HepG2 (cell line): ENCODE measurements around the gene MVP. TPM values are rescaled to one million over a fixed set of nuclear protein-coding genes. Genes with fewer than 3 reads are reported as not detected.

ENCODE experiments used
- CCDC6 ChIP-seq: sonication (generic); formaldehyde crosslinking; IDR thresholded peaks from 2 replicates; pipeline ENCODE4 v1.8.1; 2022; ENCODE audit warnings: mild to moderate bottlenecking, missing genetic modification reagents, moderate library complexity
- KDM5A ChIP-seq: fragments of 200-600 bp; sonication (generic); IDR thresholded peaks from 2 replicates; pipeline ENCODE4 v1.7.0; 2018; ENCODE audit warnings: antibody characterized with exemption, mild to moderate bottlenecking, low read length, borderline replicate concordance
- NCOA2 ChIP-seq: sonication (generic); formaldehyde crosslinking; IDR thresholded peaks from 2 replicates; pipeline ENCODE4 v1.8.0; 2022; ENCODE audit warnings: inconsistent platforms
- PHF20 ChIP-seq: sonication (generic); formaldehyde crosslinking; IDR thresholded peaks from 2 replicates; pipeline ENCODE4 v1.5.0; 2020; ENCODE audit warnings: mild to moderate bottlenecking, missing genetic modification reagents
- RORA ChIP-seq: sonication (generic); formaldehyde crosslinking; IDR thresholded peaks from 2 replicates; pipeline ENCODE4 v1.5.0; 2020; ENCODE audit warnings: mild to moderate bottlenecking, missing genetic modification reagents, moderate library complexity
- SIX4 ChIP-seq: sonication (generic); formaldehyde crosslinking; IDR thresholded peaks from 2 replicates; pipeline ENCODE4 v1.4.0; 2020; ENCODE audit warnings: missing genetic modification reagents
- SOX6 ChIP-seq, 2 experiments: fragments of 450-650 bp in 1 of 2; sonication (generic) in 1 of 2; formaldehyde crosslinking in 1 of 2; IDR thresholded peaks; 2 replicates each; pipeline versions ENCODE4 v1.4.0 to v1.6.1; 2017 to 2020; ENCODE audit warnings: antibody characterized with exemption in 1 of 2, mild to moderate bottlenecking in 1 of 2, missing genetic modification reagents in 1 of 2
- SRSF9 ChIP-seq: fragments of 200-400 bp; formaldehyde crosslinking; IDR thresholded peaks from 2 replicates; pipeline ENCODE4 v1.6.1; 2018; ENCODE audit warnings: borderline replicate concordance, mild to moderate bottlenecking, low read depth, low read length; ENCODE audit not compliant: insufficient read depth, poor library complexity, severe bottlenecking
- ZBTB3 ChIP-seq: sonication (generic); formaldehyde crosslinking; IDR thresholded peaks from 2 replicates; pipeline ENCODE4 v1.4.0; 2020; ENCODE audit warnings: low read depth, mild to moderate bottlenecking, moderate library complexity, missing genetic modification reagents, borderline replicate concordance
- ZKSCAN1 ChIP-seq: fragments of 150-350 bp; IDR thresholded peaks from 2 replicates; pipeline ENCODE4 v1.6.1; 2014; ENCODE audit warnings: low read length
- ZNF549 ChIP-seq: sonication (generic); formaldehyde crosslinking; IDR thresholded peaks from 2 replicates; pipeline ENCODE4 v1.5.0; 2020; ENCODE audit warnings: missing genetic modification reagents
- ZNF652 ChIP-seq: IDR thresholded peaks from 2 replicates; pipeline ENCODE4 v1.6.1; 2016; ENCODE audit warnings: low read depth, borderline replicate concordance
- ZNF776 ChIP-seq: sonication (generic); formaldehyde crosslinking; IDR thresholded peaks from 2 replicates; pipeline ENCODE4 v1.4.0; 2020; ENCODE audit warnings: mild to moderate bottlenecking, missing genetic modification reagents
- polyA plus RNA-seq, 8 experiments: library from polyadenylated mRNA; depleted of rRNA in 3 of 8; stranded (reverse) in 7 of 8; unstranded in 1 of 8; fragments of >200 nt; fragmentation: Illumina TruSeq in 4 of 8; extraction: Trizol in 4 of 8; gene quantifications; 2 replicates each; pipeline versions ENCODE4 v1.2.1 to v1.2.3, GENCODE V29; 2011 to 2016; ENCODE audit warnings: low read depth in 4 of 8, missing spikeins in 1 of 8, mixed read lengths in 1 of 8; ENCODE audit not compliant: insufficient read depth in 1 of 8
- total RNA-seq, 5 experiments: library from RNA; depleted of rRNA; stranded (reverse); fragments of >200 nt; fragmentation: Illumina TruSeq; extraction: Trizol; gene quantifications; 2 replicates each; pipeline ENCODE4 v1.2.3, GENCODE V29; 2016; ENCODE audit warnings: low read depth in 1 of 5
- TF ChIP-seq, protein P1 (sequence below): sonication (generic); formaldehyde crosslinking; IDR thresholded peaks from 2 replicates; pipeline ENCODE4 v1.4.0; 2020; ENCODE audit warnings: missing genetic modification reagents, borderline replicate concordance
- TF ChIP-seq, protein P2 (sequence below): sonication (generic); formaldehyde crosslinking; conservative IDR thresholded peaks from 2 replicates; pipeline ENCODE4 v1.4.0; 2020; ENCODE audit warnings: missing genetic modification reagents
- TF ChIP-seq, protein P3 (sequence below): IDR thresholded peaks from 2 replicates; pipeline ENCODE4 v1.6.1; 2016; ENCODE audit warnings: mild to moderate bottlenecking
- TF ChIP-seq, protein P4 (sequence below): conservative IDR thresholded peaks from 2 replicates; pipeline ENCODE4 v1.6.1; 2018; ENCODE audit warnings: missing genetic modification reagents

MVP gene
- total and polyA plus RNA-seq, 2 of the 13 experiments (the other 11 are each of a cell fraction or from before 2014, with no cell fraction given): 22.9 to 43.5 TPM

- TF ChIP-seq, protein P1, sequence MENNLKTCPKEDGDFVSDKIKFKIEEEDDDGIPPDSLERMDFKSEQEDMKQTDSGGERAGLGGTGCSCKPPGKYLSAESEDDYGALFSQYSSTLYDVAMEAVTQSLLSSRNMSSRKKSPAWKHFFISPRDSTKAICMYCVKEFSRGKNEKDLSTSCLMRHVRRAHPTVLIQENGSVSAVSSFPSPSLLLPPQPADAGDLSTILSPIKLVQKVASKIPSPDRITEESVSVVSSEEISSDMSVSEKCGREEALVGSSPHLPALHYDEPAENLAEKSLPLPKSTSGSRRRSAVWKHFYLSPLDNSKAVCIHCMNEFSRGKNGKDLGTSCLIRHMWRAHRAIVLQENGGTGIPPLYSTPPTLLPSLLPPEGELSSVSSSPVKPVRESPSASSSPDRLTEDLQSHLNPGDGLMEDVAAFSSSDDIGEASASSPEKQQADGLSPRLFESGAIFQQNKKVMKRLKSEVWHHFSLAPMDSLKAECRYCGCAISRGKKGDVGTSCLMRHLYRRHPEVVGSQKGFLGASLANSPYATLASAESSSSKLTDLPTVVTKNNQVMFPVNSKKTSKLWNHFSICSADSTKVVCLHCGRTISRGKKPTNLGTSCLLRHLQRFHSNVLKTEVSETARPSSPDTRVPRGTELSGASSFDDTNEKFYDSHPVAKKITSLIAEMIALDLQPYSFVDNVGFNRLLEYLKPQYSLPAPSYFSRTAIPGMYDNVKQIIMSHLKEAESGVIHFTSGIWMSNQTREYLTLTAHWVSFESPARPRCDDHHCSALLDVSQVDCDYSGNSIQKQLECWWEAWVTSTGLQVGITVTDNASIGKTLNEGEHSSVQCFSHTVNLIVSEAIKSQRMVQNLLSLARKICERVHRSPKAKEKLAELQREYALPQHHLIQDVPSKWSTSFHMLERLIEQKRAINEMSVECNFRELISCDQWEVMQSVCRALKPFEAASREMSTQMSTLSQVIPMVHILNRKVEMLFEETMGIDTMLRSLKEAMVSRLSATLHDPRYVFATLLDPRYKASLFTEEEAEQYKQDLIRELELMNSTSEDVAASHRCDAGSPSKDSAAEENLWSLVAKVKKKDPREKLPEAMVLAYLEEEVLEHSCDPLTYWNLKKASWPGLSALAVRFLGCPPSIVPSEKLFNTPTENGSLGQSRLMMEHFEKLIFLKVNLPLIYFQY (CRISPR knock-in tag): no peak
- no peak for TF ChIP-seq SRSF9
- TF ChIP-seq CCDC6 (CRISPR knock-in tag): no peak
- TF ChIP-seq, protein P2, sequence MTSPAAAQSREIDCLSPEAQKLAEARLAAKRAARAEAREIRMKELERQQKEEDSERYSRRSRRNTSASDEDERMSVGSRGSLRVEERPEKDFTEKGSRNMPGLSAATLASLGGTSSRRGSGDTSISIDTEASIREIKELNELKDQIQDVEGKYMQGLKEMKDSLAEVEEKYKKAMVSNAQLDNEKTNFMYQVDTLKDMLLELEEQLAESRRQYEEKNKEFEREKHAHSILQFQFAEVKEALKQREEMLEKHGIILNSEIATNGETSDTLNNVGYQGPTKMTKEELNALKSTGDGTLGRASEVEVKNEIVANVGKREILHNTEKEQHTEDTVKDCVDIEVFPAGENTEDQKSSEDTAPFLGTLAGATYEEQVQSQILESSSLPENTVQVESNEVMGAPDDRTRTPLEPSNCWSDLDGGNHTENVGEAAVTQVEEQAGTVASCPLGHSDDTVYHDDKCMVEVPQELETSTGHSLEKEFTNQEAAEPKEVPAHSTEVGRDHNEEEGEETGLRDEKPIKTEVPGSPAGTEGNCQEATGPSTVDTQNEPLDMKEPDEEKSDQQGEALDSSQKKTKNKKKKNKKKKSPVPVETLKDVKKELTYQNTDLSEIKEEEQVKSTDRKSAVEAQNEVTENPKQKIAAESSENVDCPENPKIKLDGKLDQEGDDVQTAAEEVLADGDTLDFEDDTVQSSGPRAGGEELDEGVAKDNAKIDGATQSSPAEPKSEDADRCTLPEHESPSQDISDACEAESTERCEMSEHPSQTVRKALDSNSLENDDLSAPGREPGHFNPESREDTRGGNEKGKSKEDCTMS (CRISPR knock-in tag): no peak
- TF ChIP-seq, protein P3, sequence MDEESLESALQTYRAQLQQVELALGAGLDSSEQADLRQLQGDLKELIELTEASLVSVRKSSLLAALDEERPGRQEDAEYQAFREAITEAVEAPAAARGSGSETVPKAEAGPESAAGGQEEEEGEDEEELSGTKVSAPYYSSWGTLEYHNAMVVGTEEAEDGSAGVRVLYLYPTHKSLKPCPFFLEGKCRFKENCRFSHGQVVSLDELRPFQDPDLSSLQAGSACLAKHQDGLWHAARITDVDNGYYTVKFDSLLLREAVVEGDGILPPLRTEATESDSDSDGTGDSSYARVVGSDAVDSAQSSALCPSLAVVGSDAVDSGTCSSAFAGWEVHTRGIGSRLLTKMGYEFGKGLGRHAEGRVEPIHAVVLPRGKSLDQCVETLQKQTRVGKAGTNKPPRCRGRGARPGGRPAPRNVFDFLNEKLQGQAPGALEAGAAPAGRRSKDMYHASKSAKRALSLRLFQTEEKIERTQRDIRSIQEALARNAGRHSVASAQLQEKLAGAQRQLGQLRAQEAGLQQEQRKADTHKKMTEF: no peak
- 0 out of 2 replicates have a peak, but pooled peaks have one; percentile 24 for TF ChIP-seq ZBTB3 (CRISPR knock-in tag)
- no peak for TF ChIP-seq ZKSCAN1
- TF ChIP-seq, protein P4, sequence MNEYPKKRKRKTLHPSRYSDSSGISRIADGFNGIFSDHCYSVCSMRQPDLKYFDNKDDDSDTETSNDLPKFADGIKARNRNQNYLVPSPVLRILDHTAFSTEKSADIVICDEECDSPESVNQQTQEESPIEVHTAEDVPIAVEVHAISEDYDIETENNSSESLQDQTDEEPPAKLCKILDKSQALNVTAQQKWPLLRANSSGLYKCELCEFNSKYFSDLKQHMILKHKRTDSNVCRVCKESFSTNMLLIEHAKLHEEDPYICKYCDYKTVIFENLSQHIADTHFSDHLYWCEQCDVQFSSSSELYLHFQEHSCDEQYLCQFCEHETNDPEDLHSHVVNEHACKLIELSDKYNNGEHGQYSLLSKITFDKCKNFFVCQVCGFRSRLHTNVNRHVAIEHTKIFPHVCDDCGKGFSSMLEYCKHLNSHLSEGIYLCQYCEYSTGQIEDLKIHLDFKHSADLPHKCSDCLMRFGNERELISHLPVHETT (CRISPR knock-in tag): no peak
- TF ChIP-seq RORA: no peak
- TF ChIP-seq ZNF776 (CRISPR knock-in tag): no peak
- TF ChIP-seq ZNF549 (CRISPR knock-in tag): no peak
- TF ChIP-seq SIX4: no peak
- TF ChIP-seq NCOA2: no peak
- TF ChIP-seq SOX6 (IDR thresholded peaks at IDR 0.05): no peak
- peak; percentile 38; the same call in 1 of the 2 replicates for TF ChIP-seq SOX6 (CRISPR knock-in tag; IDR thresholded peaks at IDR 0.05)
- no peak for TF ChIP-seq KDM5A
- no peak for TF ChIP-seq ZNF652
- TF ChIP-seq PHF20: no peak
Measured at GRCh38 chr16:29811896-29812665, 8.2 kb upstream of the MVP start, which contains the start of gene PRRT2 (continued).
